Liver (tissue), 3 donors: Measurements from ENCODE around the gene HTR1B.

Experiments
- CTCF ChIP-seq: fragments of 150-350 bp; IDR thresholded peaks from 2 replicates; pipeline ENCODE4 v1.5.1; 2017; ENCODE audit warnings: improper control_type of control experiment, low read depth, low read length; ENCODE audit not compliant: missing input control
- MAX ChIP-seq: IDR thresholded peaks from 2 replicates; pipeline ENCODE4 v1.6.1; 2016; ENCODE audit warnings: antibody characterized with exemption
- NR2F2 ChIP-seq: IDR thresholded peaks from 2 replicates; pipeline ENCODE4 v1.6.1; 2016; ENCODE audit warnings: antibody characterized with exemption
- ZBTB33 ChIP-seq: IDR thresholded peaks from 2 replicates; pipeline ENCODE4 v1.6.1; 2016; ENCODE audit warnings: antibody characterized with exemption
- TF ChIP-seq, protein P1 (sequence below): IDR thresholded peaks from 2 replicates; pipeline ENCODE4 v1.6.1; 2016; ENCODE audit warnings: antibody characterized with exemption, mild to moderate bottlenecking
- donor health status: healthy.
- donor health status: healthy.

GRCh38 chr6:77511860-77512259 is 48.6 kb upstream of the HTR1B start:
- no peak for TF ChIP-seq CTCF
- no peak for TF ChIP-seq NR2F2
- TF ChIP-seq, protein P1, sequence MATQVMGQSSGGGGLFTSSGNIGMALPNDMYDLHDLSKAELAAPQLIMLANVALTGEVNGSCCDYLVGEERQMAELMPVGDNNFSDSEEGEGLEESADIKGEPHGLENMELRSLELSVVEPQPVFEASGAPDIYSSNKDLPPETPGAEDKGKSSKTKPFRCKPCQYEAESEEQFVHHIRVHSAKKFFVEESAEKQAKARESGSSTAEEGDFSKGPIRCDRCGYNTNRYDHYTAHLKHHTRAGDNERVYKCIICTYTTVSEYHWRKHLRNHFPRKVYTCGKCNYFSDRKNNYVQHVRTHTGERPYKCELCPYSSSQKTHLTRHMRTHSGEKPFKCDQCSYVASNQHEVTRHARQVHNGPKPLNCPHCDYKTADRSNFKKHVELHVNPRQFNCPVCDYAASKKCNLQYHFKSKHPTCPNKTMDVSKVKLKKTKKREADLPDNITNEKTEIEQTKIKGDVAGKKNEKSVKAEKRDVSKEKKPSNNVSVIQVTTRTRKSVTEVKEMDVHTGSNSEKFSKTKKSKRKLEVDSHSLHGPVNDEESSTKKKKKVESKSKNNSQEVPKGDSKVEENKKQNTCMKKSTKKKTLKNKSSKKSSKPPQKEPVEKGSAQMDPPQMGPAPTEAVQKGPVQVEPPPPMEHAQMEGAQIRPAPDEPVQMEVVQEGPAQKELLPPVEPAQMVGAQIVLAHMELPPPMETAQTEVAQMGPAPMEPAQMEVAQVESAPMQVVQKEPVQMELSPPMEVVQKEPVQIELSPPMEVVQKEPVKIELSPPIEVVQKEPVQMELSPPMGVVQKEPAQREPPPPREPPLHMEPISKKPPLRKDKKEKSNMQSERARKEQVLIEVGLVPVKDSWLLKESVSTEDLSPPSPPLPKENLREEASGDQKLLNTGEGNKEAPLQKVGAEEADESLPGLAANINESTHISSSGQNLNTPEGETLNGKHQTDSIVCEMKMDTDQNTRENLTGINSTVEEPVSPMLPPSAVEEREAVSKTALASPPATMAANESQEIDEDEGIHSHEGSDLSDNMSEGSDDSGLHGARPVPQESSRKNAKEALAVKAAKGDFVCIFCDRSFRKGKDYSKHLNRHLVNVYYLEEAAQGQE, result no peak
- no peak for TF ChIP-seq MAX
- TF ChIP-seq ZBTB33, result no peak
